Mammary epithelial cell (primary cell): ENCODE results near the gene NUDT6.

Experiments
- CTCF ChIP-seq, 2 donors: IDR thresholded peaks in 1 of 2; conservative IDR thresholded peaks in 1 of 2; 2 replicates each; pipeline ENCODE4 v1.5.1; 2011 to 2012; ENCODE audit warnings: inconsistent platforms in 2 of 2, low read length in 2 of 2, mild to moderate bottlenecking in 2 of 2, control low read depth in 1 of 2, low read depth in 1 of 2; ENCODE audit not compliant: insufficient read depth in 1 of 2; ENCODE audit errors: extremely low read depth in 1 of 2
- EZH2 ChIP-seq: IDR thresholded peaks from 2 replicates; pipeline ENCODE4 v1.6.1; 2012; ENCODE audit warnings: low read length, inconsistent platforms, borderline replicate concordance

- TF ChIP-seq CTCF (conservative IDR thresholded peaks at IDR 0.05 in 1 of 2, IDR thresholded peaks at IDR 0.05 in 1 of 2; ENCODE audit: extremely low read depth in 1 of 2, insufficient read depth in 1 of 2, low read depth in 1 of 2, low read length in 2 of 2) = no peak
- TF ChIP-seq EZH2 = no peak
Observed at GRCh38 chr4:122895336-122895995, 26.9 kb downstream of the NUDT6 start.
